ENCODE data around the gene ST14. TPM values are rescaled to one million over a fixed set of nuclear protein-coding genes. Genes with fewer than 3 reads are reported as not detected.

Gene ST14
- total and polyA plus RNA-seq, 12 donors = 0.30 to 5.7 (median 0.67) TPM

DNA sequence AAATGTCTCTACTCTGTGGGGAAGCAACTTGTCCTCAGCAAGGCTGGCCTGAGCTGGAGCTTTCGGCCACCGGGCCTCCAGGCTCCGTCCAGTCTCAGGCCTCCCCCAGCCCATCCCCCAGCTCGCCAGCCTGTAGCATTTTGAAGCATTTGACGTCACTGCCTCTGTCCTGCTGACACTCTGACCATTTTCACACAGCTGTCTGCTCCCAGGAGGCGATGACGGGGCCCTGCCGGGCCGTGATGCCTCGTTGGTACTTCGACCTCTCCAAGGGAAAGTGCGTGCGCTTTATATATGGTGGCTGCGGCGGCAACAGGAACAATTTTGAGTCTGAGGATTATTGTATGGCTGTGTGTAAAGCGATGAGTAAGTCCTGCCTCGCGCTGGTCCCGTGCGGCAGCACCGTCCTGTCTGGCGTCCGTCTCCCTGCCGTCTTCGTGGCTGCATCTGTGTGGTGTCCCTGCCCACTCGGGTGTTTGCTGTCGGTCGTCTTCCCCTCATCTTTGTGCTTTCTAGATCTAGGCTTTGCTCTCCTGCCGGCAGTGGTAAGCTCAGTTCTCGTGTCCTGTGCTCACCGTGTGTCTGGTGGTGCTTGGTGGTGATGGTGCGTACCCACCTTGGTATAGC lies 36.1 kb upstream of the ST14 start:
- Histone ChIP-seq H3K4me1 (peaks cover 0 to 80% (median 38%) of the 10 kb centered on the region in 9 donors), H3K36me3 (peaks cover 0 to 80% (median 27%) of the 10 kb centered on the region in 9 donors), H3K27ac (peak overlapping the region in 7 of 10 donors; percentile 27 to 83 (median 54)), H3K4me3 (no peak overlapping the region), H3K9me3 (no peaks in the 10 kb centered on the region), H3K27me3 (no peaks in the 10 kb centered on the region)
- 87 to 90% methylated on average over 32 of the region's 32 CpGs for WGBS, 2 donors
- peak in 4 of 8 donors; percentile 2 to 19 (median 6) for ATAC-seq
- intact Hi-C loops (cut with DNase I) = loop anchor here in 5 of 10 donors (5.0 to 10.0 kb wide), 4 partner anchors 49 to 121 kb away; partner anchors contain the start of genes APLP2 (in 1 of the 5) and PRDM10 (in 1 of the 5)
- TF ChIP-seq, protein P1, sequence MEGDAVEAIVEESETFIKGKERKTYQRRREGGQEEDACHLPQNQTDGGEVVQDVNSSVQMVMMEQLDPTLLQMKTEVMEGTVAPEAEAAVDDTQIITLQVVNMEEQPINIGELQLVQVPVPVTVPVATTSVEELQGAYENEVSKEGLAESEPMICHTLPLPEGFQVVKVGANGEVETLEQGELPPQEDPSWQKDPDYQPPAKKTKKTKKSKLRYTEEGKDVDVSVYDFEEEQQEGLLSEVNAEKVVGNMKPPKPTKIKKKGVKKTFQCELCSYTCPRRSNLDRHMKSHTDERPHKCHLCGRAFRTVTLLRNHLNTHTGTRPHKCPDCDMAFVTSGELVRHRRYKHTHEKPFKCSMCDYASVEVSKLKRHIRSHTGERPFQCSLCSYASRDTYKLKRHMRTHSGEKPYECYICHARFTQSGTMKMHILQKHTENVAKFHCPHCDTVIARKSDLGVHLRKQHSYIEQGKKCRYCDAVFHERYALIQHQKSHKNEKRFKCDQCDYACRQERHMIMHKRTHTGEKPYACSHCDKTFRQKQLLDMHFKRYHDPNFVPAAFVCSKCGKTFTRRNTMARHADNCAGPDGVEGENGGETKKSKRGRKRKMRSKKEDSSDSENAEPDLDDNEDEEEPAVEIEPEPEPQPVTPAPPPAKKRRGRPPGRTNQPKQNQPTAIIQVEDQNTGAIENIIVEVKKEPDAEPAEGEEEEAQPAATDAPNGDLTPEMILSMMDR (IDR thresholded peaks at IDR 0.05) = no peak
- DNase-seq = no peak

DNA sequence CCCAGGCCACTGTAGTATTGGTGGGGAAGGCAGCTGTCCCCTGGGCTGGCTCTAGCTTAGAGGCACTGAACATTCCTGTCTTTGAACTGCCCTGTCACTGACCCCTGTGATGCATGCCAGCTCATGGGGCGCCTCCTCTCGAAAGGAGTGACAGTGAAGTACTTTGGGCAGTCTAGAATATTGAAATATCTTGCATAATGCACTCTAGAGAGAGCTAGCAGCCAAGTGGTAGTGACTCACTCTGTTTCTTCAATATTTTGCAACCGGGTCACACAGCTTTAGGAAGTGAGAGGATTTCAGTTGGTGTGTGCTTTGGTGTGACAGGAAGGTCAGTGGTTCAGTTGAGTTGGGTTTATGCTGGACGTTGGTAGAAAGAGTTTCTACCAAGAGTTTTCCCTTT lies 35.5 kb upstream of the ST14 start:
- peak; percentile 53 to 72 for DNase-seq
- Histone ChIP-seq H3K4me3 (no peak overlapping the region), H3K27me3 (no peaks in the 10 kb centered on the region), H3K36me3 (peaks cover 0 to 86% (median 32%) of the 10 kb centered on the region in 9 donors), H3K27ac (peak overlapping the region in 7 of 10 donors; percentile 27 to 83 (median 54)), H3K4me1 (peaks cover 0 to 75% (median 38%) of the 10 kb centered on the region in 9 donors), H3K9me3 (no peaks in the 10 kb centered on the region)
- ATAC-seq = peak; percentile 81 to 99 (median 86)
- intact Hi-C loops (cut with DNase I) = loop anchor here in 5 of 10 donors (5.0 to 10.0 kb wide), 4 partner anchors 49 to 122 kb away; partner anchors contain the start of genes APLP2 (in 1 of the 5) and PRDM10 (in 1 of the 5)
- TF ChIP-seq, protein P1 (IDR thresholded peaks at IDR 0.05) = no peak
- WGBS, 2 donors = 24 to 26% methylated on average over 4 of the region's 4 CpGs

DNA sequence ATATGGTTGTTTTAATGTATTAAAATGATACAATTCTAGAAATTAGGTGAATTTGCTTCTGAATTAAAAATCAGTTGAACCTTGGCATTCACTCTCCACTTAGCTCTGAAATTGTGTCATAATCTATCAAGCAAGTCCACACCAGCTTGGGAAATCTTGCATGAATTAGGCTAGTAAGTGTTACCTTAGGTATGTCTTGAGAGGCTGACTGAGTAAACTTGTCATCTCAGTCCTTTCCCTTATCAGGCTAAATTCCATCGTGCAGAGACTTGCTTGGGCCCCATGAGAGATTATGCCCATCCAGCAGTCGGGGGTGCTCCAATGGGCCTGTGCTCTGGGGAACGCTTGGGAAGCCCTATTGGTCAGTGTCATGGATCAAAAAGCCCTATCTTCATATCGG lies 33.9 kb upstream of the ST14 start:
- 73 to 83% methylated on average over 4 of the region's 4 CpGs for WGBS, 2 donors
- Histone ChIP-seq H3K4me3 (no peak overlapping the region), H3K27me3 (no peaks in the 10 kb centered on the region), H3K9me3 (no peaks in the 10 kb centered on the region), H3K36me3 (peaks cover 0 to 97% (median 41%) of the 10 kb centered on the region in 9 donors), H3K27ac (no peak overlapping the region), H3K4me1 (peaks cover 0 to 59% (median 27%) of the 10 kb centered on the region in 9 donors)
- no peak for DNase-seq
- intact Hi-C loops (cut with DNase I) = loop anchor here in 3 of 10 donors (5.0 to 10.0 kb wide), 3 partner anchors 51 to 128 kb away; no protein-coding TSS in a partner anchor
- ATAC-seq = no peak
- TF ChIP-seq, protein P1 (IDR thresholded peaks at IDR 0.05) = no peak

DNA sequence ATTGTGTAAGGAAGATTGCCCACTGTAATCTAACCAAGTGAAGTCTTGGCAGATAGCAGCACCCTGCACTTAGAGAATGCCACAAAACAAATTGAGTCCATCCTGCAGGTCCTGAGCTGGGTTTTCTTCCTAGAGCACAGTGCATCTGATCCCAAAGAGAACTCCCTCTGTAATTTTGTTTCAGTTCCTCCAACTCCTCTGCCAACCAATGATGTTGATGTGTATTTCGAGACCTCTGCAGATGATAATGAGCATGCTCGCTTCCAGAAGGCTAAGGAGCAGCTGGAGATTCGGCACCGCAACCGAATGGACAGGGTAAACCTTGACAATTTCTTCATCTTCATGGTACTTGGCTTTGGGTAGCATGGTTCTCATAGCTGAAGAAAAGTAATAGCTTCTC lies 33.1 kb upstream of the ST14 start:
- WGBS, 2 donors = 90 to 91% methylated on average over 5 of the region's 5 CpGs
- Histone ChIP-seq H3K4me1 (peaks cover 0 to 50% (median 20%) of the 10 kb centered on the region in 9 donors), H3K27me3 (no peaks in the 10 kb centered on the region), H3K4me3 (no peak overlapping the region), H3K27ac (no peak overlapping the region), H3K9me3 (no peaks in the 10 kb centered on the region), H3K36me3 (peaks cover 0 to 99% (median 45%) of the 10 kb centered on the region in 9 donors)
- DNase-seq = no peak
- TF ChIP-seq, protein P1 (IDR thresholded peaks at IDR 0.05) = no peak
- no peak for ATAC-seq
- intact Hi-C loops (cut with DNase I) = loop anchor here in 3 of 10 donors (5.0 to 10.0 kb wide), 3 partner anchors 52 to 129 kb away; no protein-coding TSS in a partner anchor

Measured in heart right ventricle (tissue), 16 donors.